MM.1S (cell line): ENCODE data around the gene SPATA45.

ENCODE experiments used
- DNase-seq: peaks from one replicate; pipeline ENCODE4 v3.0.0-alpha.2; 2015
- H2AFZ ChIP-seq: fragments of 300-600 bp; sonication (generic); 2 replicates; pipeline ENCODE4 v1.6.0; 2016; ENCODE audit warnings: antibody characterized with exemption, low read length
- H3F3A ChIP-seq: fragments of 300-600 bp; sonication (generic); 2 replicates; pipeline ENCODE4 v1.6.1; 2016; ENCODE audit warnings: mild to moderate bottlenecking, antibody characterized with exemption, low read length, moderate library complexity, mixed read lengths; ENCODE audit not compliant: insufficient read depth
- H3K27ac ChIP-seq: fragments of 300-600 bp; sonication (generic); 2 replicates; pipeline ENCODE4 v1.5.1; 2016; ENCODE audit warnings: mild to moderate bottlenecking, low read length
- H3K27me3 ChIP-seq: fragments of 300-600 bp; sonication (generic); replicated peaks from 2 replicates; pipeline ENCODE4 v1.6.0; 2016; ENCODE audit warnings: low read length; ENCODE audit not compliant: insufficient read depth
- H3K36me3 ChIP-seq: fragments of 300-600 bp; sonication (generic); replicated peaks from 2 replicates; pipeline ENCODE4 v1.6.1; 2016; ENCODE audit warnings: mild to moderate bottlenecking, low read length, mixed read lengths; ENCODE audit not compliant: insufficient read depth
- H3K4me1 ChIP-seq: fragments of 300-600 bp; sonication (generic); 2 replicates; pipeline ENCODE4 v1.6.1; 2016; ENCODE audit warnings: low read length, mixed read lengths
- H3K4me2 ChIP-seq: fragments of 300-600 bp; sonication (generic); 2 replicates; pipeline ENCODE4 v1.6.0; 2016; ENCODE audit warnings: low read depth, low read length
- H3K4me3 ChIP-seq: fragments of 300-600 bp; sonication (generic); 2 replicates; pipeline ENCODE4 v1.5.1; 2016; ENCODE audit warnings: low read length, mixed read lengths
- H3K79me2 ChIP-seq: fragments of 300-600 bp; sonication (generic); 2 replicates; pipeline ENCODE4 v1.6.1; 2016; ENCODE audit warnings: mixed run types, low read length, mixed read lengths
- H3K9ac ChIP-seq: fragments of 300-600 bp; sonication (generic); 2 replicates; pipeline ENCODE4 v1.6.1; 2016; ENCODE audit warnings: low read length, mixed read lengths
- H3K9me2 ChIP-seq: fragments of 300-600 bp; sonication (generic); replicated peaks from 2 replicates; pipeline ENCODE4 v1.6.1; 2016; ENCODE audit warnings: mild to moderate bottlenecking, low read length, mixed read lengths; ENCODE audit not compliant: insufficient read depth
- H3K9me3 ChIP-seq: fragments of 300-600 bp; sonication (generic); replicated peaks from 2 replicates; pipeline ENCODE4 v1.6.1; 2016; ENCODE audit warnings: mild to moderate bottlenecking, low read length, mixed read lengths; ENCODE audit not compliant: insufficient read depth
- H4K20me1 ChIP-seq: fragments of 300-600 bp; sonication (generic); 2 replicates; pipeline ENCODE4 v1.6.1; 2016; ENCODE audit warnings: mild to moderate bottlenecking, low read length, moderate library complexity, mixed read lengths; ENCODE audit not compliant: insufficient read depth
- EZH2 ChIP-seq: fragments of 300-600 bp; sonication (generic); optimal IDR thresholded peaks from 2 replicates; pipeline ENCODE3; 2017; ENCODE audit warnings: low read depth, mild to moderate bottlenecking, antibody characterized with exemption, low read length, mixed read lengths
- EZH2phosphoT487 ChIP-seq: fragments of 300-600 bp; sonication (generic); IDR thresholded peaks from 2 replicates; pipeline ENCODE4 v1.6.1; 2018; ENCODE audit warnings: antibody characterized with exemption, low read length
- TF ChIP-seq, protein P1 (sequence below): fragments of 300-600 bp; sonication (generic); IDR thresholded peaks from 2 replicates; pipeline ENCODE4 v1.5.1; 2016; ENCODE audit warnings: antibody characterized with exemption, low read length, mixed read lengths

Gene SPATA45

DNA sequence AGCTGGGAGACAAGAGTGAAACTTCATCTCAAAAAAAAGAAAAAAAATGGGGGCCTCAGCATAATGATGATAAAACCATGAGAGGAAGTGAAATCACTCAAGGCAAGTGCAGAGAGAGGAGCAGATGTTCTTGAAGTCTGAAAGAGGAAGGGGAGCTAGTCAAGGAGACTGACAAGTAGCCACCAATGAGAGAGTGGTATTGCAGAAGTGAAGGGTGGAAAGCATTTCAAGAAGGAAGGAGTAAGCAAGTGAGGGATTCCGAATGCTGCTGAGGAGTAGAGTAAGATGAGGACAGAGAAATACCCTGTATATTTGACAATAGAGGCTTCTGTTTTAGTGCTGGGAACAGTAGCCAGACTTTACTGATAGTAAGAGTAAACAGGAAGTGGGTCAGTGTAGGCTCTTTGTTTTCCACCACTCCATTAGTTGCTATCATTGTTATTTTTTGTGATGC is 52.9 kb downstream of the SPATA45 start:
- peaks cover 21% of the 10 kb centered on the region for H3F3A ChIP-seq
- DNase-seq = peak; percentile 90
- no peaks in the 10 kb centered on the region for H3K9me3 ChIP-seq
- H4K20me1 ChIP-seq = no peaks in the 10 kb centered on the region
- peaks cover 27% of the 10 kb centered on the region for H3K79me2 ChIP-seq
- H3K27me3 ChIP-seq = no peaks in the 10 kb centered on the region
- H3K4me3 ChIP-seq = peak overlapping the region; percentile 15
- H3K27ac ChIP-seq = peak overlapping the region; percentile 76
- no peaks in the 10 kb centered on the region for H3K36me3 ChIP-seq
- H3K4me1 ChIP-seq = peaks cover 17% of the 10 kb centered on the region
- H2AFZ ChIP-seq = peak overlapping the region; percentile 59
- H3K4me2 ChIP-seq = peak overlapping the region; percentile 49
- TF ChIP-seq, protein P1, sequence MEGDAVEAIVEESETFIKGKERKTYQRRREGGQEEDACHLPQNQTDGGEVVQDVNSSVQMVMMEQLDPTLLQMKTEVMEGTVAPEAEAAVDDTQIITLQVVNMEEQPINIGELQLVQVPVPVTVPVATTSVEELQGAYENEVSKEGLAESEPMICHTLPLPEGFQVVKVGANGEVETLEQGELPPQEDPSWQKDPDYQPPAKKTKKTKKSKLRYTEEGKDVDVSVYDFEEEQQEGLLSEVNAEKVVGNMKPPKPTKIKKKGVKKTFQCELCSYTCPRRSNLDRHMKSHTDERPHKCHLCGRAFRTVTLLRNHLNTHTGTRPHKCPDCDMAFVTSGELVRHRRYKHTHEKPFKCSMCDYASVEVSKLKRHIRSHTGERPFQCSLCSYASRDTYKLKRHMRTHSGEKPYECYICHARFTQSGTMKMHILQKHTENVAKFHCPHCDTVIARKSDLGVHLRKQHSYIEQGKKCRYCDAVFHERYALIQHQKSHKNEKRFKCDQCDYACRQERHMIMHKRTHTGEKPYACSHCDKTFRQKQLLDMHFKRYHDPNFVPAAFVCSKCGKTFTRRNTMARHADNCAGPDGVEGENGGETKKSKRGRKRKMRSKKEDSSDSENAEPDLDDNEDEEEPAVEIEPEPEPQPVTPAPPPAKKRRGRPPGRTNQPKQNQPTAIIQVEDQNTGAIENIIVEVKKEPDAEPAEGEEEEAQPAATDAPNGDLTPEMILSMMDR = no peak
- TF ChIP-seq EZH2phosphoT487 (no peak), EZH2 (no peak)
- H3K9me2 ChIP-seq = no peaks in the 10 kb centered on the region
- H3K9ac ChIP-seq = peak overlapping the region; percentile 0; the same call in 1 of the 2 replicates

DNA sequence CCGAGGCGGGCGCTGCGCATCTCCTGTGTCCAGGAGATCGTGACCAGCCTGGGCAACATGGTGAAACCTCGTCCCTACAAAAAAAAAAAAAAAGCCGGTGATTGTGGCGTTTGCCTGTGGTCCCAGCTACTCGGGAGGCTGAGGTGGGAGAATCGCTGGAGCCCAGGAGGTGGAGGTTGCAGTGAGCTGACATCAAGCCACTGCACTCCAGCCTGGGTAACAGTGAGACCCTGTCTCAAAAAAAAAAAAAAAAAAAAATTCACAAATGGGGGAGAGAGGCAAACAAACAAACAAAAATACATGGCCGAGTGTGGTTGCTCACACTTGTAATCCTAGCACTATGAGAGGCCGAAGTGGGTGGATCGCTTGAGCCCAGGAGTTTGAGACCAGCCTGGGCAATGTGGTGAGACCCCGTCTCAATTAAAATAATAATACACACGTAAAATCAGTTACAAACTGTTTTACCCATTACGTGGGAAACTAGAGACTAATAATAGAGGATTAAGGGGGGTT is 55.0 kb downstream of the SPATA45 start:
- Histone ChIP-seq H3K36me3 (no peaks in the 10 kb centered on the region), H3K9me2 (no peaks in the 10 kb centered on the region), H2AFZ (peak overlapping the region; percentile 92), H3K9me3 (no peaks in the 10 kb centered on the region), H4K20me1 (no peaks in the 10 kb centered on the region), H3K9ac (peak overlapping the region; percentile 76), H3K4me1 (peaks cover 17% of the 10 kb centered on the region), H3K4me3 (peak overlapping the region; percentile 89), H3K79me2 (peaks cover 43% of the 10 kb centered on the region), H3F3A (peaks cover 21% of the 10 kb centered on the region), H3K27ac (peak overlapping the region; percentile 76; the same call in 1 of the 2 replicates), H3K4me2 (peak overlapping the region; percentile 75), H3K27me3 (no peaks in the 10 kb centered on the region)
- TF ChIP-seq, protein P1 = no peak
- DNase-seq = no peak

DNA sequence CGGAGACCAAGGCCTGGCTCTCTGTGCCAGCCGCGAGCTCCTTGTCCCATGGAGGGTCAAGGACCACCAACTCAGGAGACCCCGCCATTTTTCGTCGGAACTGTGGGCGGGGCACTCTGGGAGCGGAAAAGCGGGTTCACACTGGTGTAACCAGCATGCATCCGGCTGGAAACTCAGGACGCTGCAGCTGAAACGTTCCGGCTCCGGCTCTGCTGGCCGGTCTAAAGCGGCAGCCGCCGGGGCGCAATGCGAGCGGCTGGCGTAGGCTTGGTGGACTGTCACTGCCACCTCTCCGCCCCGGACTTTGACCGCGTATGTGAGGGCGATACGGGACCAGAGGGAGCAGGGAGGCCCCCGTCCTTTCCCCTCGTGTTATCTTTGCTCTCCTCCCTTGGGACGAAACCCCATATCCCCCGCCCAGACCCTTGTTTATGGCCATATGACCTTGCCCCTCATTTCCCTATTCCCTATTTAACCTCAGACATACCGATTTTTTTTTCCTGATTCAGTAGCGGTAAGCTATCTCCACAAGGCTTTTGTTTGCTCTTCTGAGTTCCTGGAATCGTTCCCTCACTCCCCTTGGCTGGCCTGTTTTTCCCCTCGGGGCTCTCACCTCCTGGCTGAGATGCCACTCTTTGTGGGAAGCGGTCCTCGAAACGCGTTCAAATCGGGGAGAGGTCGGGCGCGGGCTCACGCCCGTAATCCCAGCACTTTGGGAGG is 55.6 kb downstream of the SPATA45 start, which contains the start of the genes NSL1 and TATDN3:
Gene NSL1 (minus strand): TSS at position 102 of the 720 bp plus-strand sequence. CDS start 14 bp downstream, at position 88.
Gene TATDN3 (plus strand): TSS at position 219 of the 720 bp plus-strand sequence. CDS start 28 bp downstream, at position 247.
- Histone ChIP-seq H3K9me3 (no peaks in the 10 kb centered on the region), H3K9me2 (no peaks in the 10 kb centered on the region), H3K4me1 (peaks cover 17% of the 10 kb centered on the region), H3K9ac (peak within 1 kb of the TSS; percentile 76), H3K4me2 (peak within 1 kb of the TSS; percentile 88), H2AFZ (peak within 1 kb of the TSS; percentile 92), H3K27ac (peak within 1 kb of the TSS; percentile 76), H3K4me3 (peak within 1 kb of the TSS; percentile 89), H3K79me2 (peaks cover 47% of the 10 kb centered on the region), H3F3A (peaks cover 21% of the 10 kb centered on the region), H3K27me3 (no peaks in the 10 kb centered on the region), H3K36me3 (no peaks in the 10 kb centered on the region), H4K20me1 (no peaks in the 10 kb centered on the region)
- DNase-seq = peak; percentile 96
- TF ChIP-seq EZH2 = no peak
